ENCODE measurements around the gene ZNF566.

Gene ZNF566

DNA sequence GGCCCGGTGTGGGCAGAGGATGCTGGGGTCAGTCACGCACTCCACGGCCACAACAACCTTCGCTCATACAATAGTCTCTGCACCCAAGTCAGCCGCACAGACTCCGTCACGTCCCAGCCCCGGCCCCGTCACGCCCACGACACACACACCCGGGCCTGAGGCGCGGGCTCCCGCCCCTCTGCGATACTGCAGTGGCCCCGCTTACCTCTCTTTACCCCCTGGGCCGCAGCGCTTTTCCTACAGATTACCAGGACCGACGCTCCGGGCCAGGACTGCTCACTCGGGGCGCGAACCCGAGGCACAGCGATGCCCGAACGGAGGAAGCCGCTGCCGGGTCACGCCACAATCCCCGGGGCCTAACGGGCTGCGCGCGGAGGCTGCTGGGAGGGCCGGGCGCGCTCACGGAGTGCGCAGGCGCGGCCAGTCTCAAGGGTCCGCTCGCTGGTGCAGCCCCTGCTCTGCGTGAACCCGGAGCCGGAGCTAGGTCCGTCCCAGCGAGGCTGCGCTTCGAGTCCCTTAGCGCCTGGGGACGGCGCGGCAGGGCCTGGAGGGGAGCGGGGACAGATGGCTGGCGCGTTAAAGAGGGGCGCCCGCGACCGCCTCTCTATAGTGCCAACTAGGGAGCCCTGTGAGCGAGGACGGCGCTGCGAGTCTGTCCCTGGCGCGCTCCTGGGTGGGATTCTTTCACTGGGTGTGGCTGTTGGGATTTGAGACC is 70.9 kb downstream of the ZNF566 start, which contains the start of gene ZFP82:
Gene ZFP82, minus strand, starts transcription at position 358 of the 715 bp plus-strand sequence. CDS start 8,855 bp downstream, outside the sequence.
- DNase-seq (ENCODE audit: low read depth), result peak; percentile 93
- peak within 1 kb of the TSS; percentile 71 for H3K4me3 ChIP-seq (ENCODE audit: low read depth, low read length)
- TF ChIP-seq, protein P1, sequence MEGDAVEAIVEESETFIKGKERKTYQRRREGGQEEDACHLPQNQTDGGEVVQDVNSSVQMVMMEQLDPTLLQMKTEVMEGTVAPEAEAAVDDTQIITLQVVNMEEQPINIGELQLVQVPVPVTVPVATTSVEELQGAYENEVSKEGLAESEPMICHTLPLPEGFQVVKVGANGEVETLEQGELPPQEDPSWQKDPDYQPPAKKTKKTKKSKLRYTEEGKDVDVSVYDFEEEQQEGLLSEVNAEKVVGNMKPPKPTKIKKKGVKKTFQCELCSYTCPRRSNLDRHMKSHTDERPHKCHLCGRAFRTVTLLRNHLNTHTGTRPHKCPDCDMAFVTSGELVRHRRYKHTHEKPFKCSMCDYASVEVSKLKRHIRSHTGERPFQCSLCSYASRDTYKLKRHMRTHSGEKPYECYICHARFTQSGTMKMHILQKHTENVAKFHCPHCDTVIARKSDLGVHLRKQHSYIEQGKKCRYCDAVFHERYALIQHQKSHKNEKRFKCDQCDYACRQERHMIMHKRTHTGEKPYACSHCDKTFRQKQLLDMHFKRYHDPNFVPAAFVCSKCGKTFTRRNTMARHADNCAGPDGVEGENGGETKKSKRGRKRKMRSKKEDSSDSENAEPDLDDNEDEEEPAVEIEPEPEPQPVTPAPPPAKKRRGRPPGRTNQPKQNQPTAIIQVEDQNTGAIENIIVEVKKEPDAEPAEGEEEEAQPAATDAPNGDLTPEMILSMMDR (IDR thresholded peaks at IDR 0.05; ENCODE audit: insufficient read depth, low read depth, low read length, missing control alignments), result no peak

DNA sequence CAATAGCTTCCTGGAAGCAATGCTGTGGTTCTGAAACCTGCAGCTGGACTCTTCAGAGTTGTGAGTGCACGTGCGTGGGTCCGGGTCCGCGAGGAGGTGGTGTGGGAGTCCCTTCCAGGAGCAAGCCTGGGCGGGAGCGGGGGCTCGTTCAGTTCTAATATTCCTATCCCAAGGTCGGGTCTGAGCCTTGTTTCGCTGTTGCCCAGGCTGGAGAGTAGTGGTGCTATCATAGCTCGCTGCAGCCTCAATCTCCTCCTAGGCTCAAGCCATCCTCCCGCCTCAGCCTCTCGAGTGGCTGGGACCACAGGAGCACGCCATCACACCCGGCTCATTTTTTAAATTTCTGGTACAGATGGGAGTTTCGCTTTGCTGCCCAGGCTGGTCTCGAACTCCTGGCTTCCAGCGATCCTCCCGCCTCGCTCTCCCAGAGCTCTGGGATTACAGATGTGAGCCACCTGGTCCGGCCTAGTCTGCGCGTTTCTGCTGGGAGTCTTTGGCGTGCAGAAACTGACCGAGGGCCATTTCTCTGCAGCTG is 71.5 kb downstream of the ZNF566 start:
- DNase-seq (ENCODE audit: low read depth), result no peak
- TF ChIP-seq, protein P1 (IDR thresholded peaks at IDR 0.05; ENCODE audit: insufficient read depth, low read depth, low read length, missing control alignments), result no peak
- H3K4me3 ChIP-seq (ENCODE audit: low read depth, low read length), result peak overlapping the region; percentile 71

DNA sequence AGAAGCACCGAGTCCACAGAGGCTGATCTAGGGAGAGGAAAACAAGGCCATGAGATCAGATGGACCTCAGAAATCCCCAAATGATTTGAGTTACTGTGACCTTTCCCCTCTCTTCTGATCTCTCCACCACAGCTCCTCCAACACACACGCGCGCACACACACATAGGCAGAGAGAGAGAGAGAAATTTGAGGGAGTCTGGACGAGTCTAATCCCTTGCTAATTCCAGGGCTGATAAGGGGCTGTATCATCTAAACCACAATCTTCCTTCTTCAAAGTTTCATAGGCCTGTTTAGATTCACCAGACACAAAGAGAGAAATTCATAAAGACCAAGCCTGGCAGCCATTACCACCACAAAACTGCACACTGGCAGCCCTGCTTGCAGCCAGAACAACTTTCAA is 79.5 kb downstream of the ZNF566 start:
- TF ChIP-seq, protein P1 (IDR thresholded peaks at IDR 0.05; ENCODE audit: insufficient read depth, low read depth, low read length, missing control alignments), result no peak
- no peak for DNase-seq (ENCODE audit: low read depth)
- H3K4me3 ChIP-seq (ENCODE audit: low read depth, low read length), result no peak overlapping the region

DNA sequence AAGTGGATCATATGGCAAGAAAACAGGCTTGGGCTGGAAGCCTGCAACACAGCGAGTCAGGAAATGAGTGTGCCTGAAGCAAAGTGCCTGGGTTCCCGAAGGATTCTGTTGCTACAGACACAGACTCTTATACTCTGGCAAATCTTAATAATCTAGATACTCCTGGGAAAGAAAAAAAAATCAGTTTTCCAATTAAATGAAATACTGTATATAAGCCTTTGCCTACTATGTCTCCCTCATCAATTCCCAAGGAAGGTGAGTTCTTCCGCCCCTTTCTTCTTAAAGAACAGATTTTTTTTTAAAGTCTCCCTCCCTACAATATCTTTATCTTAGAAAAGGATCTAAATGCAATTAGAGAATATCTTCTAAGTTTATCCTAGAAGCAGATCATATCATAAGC is 81.3 kb downstream of the ZNF566 start:
- no peak overlapping the region for H3K4me3 ChIP-seq (ENCODE audit: low read depth, low read length)
- TF ChIP-seq, protein P1 (IDR thresholded peaks at IDR 0.05; ENCODE audit: insufficient read depth, low read depth, low read length, missing control alignments), result no peak
- no peak for DNase-seq (ENCODE audit: low read depth)

DNA sequence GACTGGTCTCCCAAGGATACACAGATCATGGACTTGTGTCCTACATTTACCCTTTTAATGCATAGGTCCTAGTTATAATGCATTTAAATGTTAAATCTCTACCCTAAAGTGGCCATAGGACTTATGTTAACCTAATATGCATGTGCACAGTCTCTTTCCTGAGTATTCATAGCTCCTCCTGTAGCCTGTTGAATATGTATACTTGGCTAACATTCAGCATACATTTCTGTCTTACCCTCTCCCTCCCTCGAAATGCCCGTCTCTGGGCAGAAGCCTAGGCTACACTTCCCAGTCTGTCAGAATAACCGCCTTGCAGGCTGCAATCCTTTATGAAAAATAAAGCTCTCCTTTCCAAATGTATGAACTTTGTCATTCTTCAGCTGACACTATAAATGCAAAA is 84.9 kb downstream of the ZNF566 start:
- no peak overlapping the region for H3K4me3 ChIP-seq (ENCODE audit: low read depth, low read length)
- TF ChIP-seq, protein P1 (IDR thresholded peaks at IDR 0.05; ENCODE audit: insufficient read depth, low read depth, low read length, missing control alignments), result no peak
- DNase-seq (ENCODE audit: low read depth), result no peak

DNA sequence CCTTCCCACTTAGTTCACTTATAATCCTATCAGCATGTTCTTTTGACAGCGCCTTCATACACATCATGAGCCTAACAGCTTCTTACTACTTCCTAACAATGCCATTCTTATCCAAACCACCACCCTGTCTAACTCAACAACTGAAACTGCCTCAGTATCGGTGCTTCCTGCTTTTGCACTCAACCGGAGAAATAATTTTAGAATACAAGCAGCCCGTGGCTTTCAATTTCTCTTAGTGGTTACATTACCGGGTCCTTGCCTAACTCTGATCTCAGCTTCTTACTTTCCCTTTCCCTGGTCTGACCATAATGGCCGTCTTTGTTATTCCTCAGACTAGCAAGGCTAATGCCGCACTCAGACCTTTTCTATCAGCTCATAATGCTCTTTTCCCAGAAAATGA is 87.9 kb downstream of the ZNF566 start:
- TF ChIP-seq, protein P1 (IDR thresholded peaks at IDR 0.05; ENCODE audit: insufficient read depth, low read depth, low read length, missing control alignments), result no peak
- DNase-seq (ENCODE audit: low read depth), result peak; percentile 18

More for the DNA sequence above, 87.9 kb downstream of the ZNF566 start:
- no peak overlapping the region for H3K4me3 ChIP-seq (ENCODE audit: low read depth, low read length)

Data from GM12865 (cell line).